PC-3 (cell line): ENCODE measurements around the gene DISP3. TPM values are rescaled to one million over a fixed set of nuclear protein-coding genes. Genes with fewer than 3 reads are reported as not detected.

ENCODE experiments used
- ATAC-seq: fragments of 200-7000 bp; cut with Tn5 transposase; 2 replicates; pipeline ENCODE4 v1.9.1; 2020; ENCODE audit warnings: mild to moderate bottlenecking, moderate library complexity
- BruUV-seq: library from RNA; stranded (reverse); fragments of 400-500 nt; replicated peaks from 2 replicates; lab custom pipeline; 2021; lab: Mats Ljungman, UMichigan
- CTCF ChIA-PET: fragments of 300-600 bp; sonication (Branson Sonifier 250); formaldehyde crosslinking; loops from one replicate; lab custom pipeline; 2022; ENCODE audit warnings: antibody characterized with exemption; lab: Charles Lee
- POLR2A ChIA-PET: fragments of 300-600 bp; sonication (Branson Sonifier 250); formaldehyde crosslinking; loops from one replicate; lab custom pipeline; 2022; ENCODE audit warnings: antibody characterized with exemption; ENCODE audit not compliant: unreplicated experiment; lab: Charles Lee
- DNase-seq: peaks from one replicate; pipeline ENCODE4 v3.0.0-alpha.2; 2015
- H2AFZ ChIP-seq: fragments of 300-600 bp; sonication (generic); 2 replicates; pipeline ENCODE4 v1.6.0; 2016; ENCODE audit warnings: antibody characterized with exemption, low read length
- H3F3A ChIP-seq: fragments of 300-600 bp; sonication (generic); one replicate; pipeline ENCODE4 v1.6.0; 2017; ENCODE audit warnings: antibody characterized with exemption, low read length, control low read depth, mild to moderate bottlenecking; ENCODE audit not compliant: unreplicated experiment
- H3K27ac ChIP-seq: fragments of 300-600 bp; sonication (generic); 2 replicates; pipeline ENCODE4 v1.5.1; 2016; ENCODE audit warnings: mild to moderate bottlenecking, low read length
- H3K27me3 ChIP-seq: fragments of 300-600 bp; sonication (generic); 2 replicates; pipeline ENCODE4 v1.6.1; 2016; ENCODE audit warnings: low read length, mixed read lengths
- H3K36me3 ChIP-seq: fragments of 300-600 bp; sonication (generic); 2 replicates; pipeline ENCODE4 v1.6.1; 2016; ENCODE audit warnings: low read depth, mixed run types, low read length, mixed read lengths
- H3K4me1 ChIP-seq: fragments of 300-600 bp; sonication (generic); 2 replicates; pipeline ENCODE4 v1.5.1; 2016; ENCODE audit warnings: low read length; ENCODE audit not compliant: insufficient read depth
- H3K4me2 ChIP-seq: fragments of 300-600 bp; sonication (generic); 2 replicates; pipeline ENCODE4 v1.6.0; 2016; ENCODE audit warnings: low read length
- H3K4me3 ChIP-seq: fragments of 300-600 bp; sonication (generic); 2 replicates; pipeline ENCODE4 v1.5.1; 2016; ENCODE audit warnings: mild to moderate bottlenecking, low read length, mixed read lengths
- H3K79me2 ChIP-seq: fragments of 300-600 bp; sonication (generic); 2 replicates; pipeline ENCODE4 v1.6.1; 2017; ENCODE audit warnings: low read length, mixed read lengths
- H3K9ac ChIP-seq: fragments of 300-600 bp; sonication (generic); 2 replicates; pipeline ENCODE4 v1.6.0; 2016; ENCODE audit warnings: mild to moderate bottlenecking, low read length
- H3K9me2 ChIP-seq: fragments of 300-600 bp; sonication (generic); replicated peaks from 2 replicates; pipeline ENCODE4 v1.6.1; 2016; ENCODE audit warnings: mixed run types, low read length, mixed read lengths
- H3K9me3 ChIP-seq: fragments of 300-600 bp; sonication (generic); 2 replicates; pipeline ENCODE4 v1.6.1; 2016; ENCODE audit warnings: low read length, mixed read lengths
- H4K20me1 ChIP-seq: fragments of 300-600 bp; sonication (generic); 2 replicates; pipeline ENCODE4 v1.6.1; 2016; ENCODE audit warnings: low read length, mixed read lengths
- EZH2 ChIP-seq: fragments of 300-600 bp; sonication (generic); IDR thresholded peaks from one replicate; pipeline ENCODE4 v1.6.1; 2017; ENCODE audit warnings: antibody characterized with exemption, mild to moderate bottlenecking, low read length; ENCODE audit not compliant: unreplicated experiment
- EZH2phosphoT487 ChIP-seq: fragments of 300-600 bp; sonication (generic); IDR thresholded peaks from 2 replicates; pipeline ENCODE4 v1.6.1; 2018; ENCODE audit warnings: mild to moderate bottlenecking, antibody characterized with exemption, low read length, borderline replicate concordance
- intact Hi-C: fragments of 100-400 bp; cut with micrococcal nuclease; formaldehyde crosslinking; loops from 2 replicates; pipeline ENCODE4 v1.9.0; 2023
- total RNA-seq: library from RNA; depleted of rRNA; stranded (reverse); fragments of >200 nt; gene quantifications from 2 replicates; pipeline ENCODE4 v1.2.3, GENCODE V29; 2014
- TF ChIP-seq, protein P1 (sequence below): fragments of 300-600 bp; sonication (generic); conservative IDR thresholded peaks from 2 replicates; pipeline ENCODE4 v1.5.1; 2017; ENCODE audit warnings: antibody characterized with exemption, low read depth, mild to moderate bottlenecking, low read length

The DISP3 gene
- total RNA-seq, 1 experiment from 2014 or later, result 0.40 TPM

DNA sequence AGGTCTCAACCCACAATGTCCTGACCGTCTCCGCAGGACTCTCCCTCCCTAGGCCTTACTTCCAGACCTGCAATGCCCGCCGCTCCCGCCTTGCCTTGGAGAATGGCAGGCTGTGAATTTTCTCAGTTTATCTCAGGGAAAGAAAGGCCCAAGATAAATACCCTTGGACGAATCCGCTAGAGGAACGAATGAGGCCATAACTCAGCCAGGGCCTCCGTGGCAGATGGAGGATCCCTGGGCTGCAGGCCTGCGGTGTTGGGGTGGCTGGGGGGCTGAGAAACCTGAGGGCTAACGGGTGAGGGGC, 29.9 kb upstream of the DISP3 start:
- H3K4me1 ChIP-seq, result no peaks in the 10 kb centered on the region
- no peaks in the 10 kb centered on the region for H3K36me3 ChIP-seq
- DNase-seq, result no peak
- no peak overlapping the region for H3K4me2 ChIP-seq
- intact Hi-C loops, result no loop called here
- no peak overlapping the region for H2AFZ ChIP-seq
- no peaks in the 10 kb centered on the region for H4K20me1 ChIP-seq
- H3K79me2 ChIP-seq, result no peaks in the 10 kb centered on the region
- H3K27me3 ChIP-seq, result peaks cover 63% of the 10 kb centered on the region
- H3K27ac ChIP-seq, result no peak overlapping the region
- no peaks in the 10 kb centered on the region for H3K9me2 ChIP-seq
- H3K9me3 ChIP-seq, result no peaks in the 10 kb centered on the region
- POLR2A ChIA-PET, result no interaction called here
- H3K9ac ChIP-seq, result no peak overlapping the region
- ATAC-seq, result no peak
- no peaks in the 10 kb centered on the region for H3F3A ChIP-seq
- BruUV-seq, result no TSS peak
- TF ChIP-seq, protein P1, sequence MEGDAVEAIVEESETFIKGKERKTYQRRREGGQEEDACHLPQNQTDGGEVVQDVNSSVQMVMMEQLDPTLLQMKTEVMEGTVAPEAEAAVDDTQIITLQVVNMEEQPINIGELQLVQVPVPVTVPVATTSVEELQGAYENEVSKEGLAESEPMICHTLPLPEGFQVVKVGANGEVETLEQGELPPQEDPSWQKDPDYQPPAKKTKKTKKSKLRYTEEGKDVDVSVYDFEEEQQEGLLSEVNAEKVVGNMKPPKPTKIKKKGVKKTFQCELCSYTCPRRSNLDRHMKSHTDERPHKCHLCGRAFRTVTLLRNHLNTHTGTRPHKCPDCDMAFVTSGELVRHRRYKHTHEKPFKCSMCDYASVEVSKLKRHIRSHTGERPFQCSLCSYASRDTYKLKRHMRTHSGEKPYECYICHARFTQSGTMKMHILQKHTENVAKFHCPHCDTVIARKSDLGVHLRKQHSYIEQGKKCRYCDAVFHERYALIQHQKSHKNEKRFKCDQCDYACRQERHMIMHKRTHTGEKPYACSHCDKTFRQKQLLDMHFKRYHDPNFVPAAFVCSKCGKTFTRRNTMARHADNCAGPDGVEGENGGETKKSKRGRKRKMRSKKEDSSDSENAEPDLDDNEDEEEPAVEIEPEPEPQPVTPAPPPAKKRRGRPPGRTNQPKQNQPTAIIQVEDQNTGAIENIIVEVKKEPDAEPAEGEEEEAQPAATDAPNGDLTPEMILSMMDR, result no peak
- TF ChIP-seq EZH2 (no peak), EZH2phosphoT487 (no peak)
- H3K4me3 ChIP-seq, result no peak overlapping the region
- CTCF ChIA-PET, result no interaction called here

DNA sequence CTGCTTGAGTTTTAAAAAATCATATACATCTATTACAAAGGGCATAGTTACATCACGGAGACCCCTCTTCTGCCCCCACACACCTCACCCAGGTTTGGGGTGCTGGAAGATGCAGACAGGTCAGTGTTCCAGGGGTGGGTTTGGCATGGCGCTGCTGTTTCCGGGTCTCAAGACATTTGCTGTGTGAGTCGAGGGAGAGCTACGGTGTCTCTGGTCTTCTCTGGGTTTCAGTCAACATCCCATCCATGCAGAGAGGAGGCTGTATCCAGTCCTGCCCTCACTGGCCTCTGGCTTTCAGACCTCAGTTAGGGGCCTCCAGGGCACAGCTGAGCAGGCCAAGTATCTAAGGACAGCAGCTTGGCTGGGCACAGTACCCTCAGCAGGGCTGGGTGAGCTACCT, 28.6 kb upstream of the DISP3 start:
- Histone ChIP-seq H3K27ac (no peak overlapping the region), H3K4me3 (no peak overlapping the region), H3K79me2 (no peaks in the 10 kb centered on the region), H3K9me2 (no peaks in the 10 kb centered on the region), H3K4me1 (no peaks in the 10 kb centered on the region), H4K20me1 (no peaks in the 10 kb centered on the region), H3K27me3 (peaks cover 62% of the 10 kb centered on the region), H3K9ac (no peak overlapping the region), H3K9me3 (no peaks in the 10 kb centered on the region), H3K36me3 (no peaks in the 10 kb centered on the region), H3F3A (no peaks in the 10 kb centered on the region), H2AFZ (no peak overlapping the region), H3K4me2 (no peak overlapping the region)
- DNase-seq (no peak), ATAC-seq (no peak)
- intact Hi-C loops, result no loop called here
- BruUV-seq, result no TSS peak
- TF ChIP-seq, protein P1, result no peak
- TF ChIP-seq EZH2 (no peak), EZH2phosphoT487 (no peak)
- POLR2A ChIA-PET, result no interaction called here
- CTCF ChIA-PET, result no interaction called here

DNA sequence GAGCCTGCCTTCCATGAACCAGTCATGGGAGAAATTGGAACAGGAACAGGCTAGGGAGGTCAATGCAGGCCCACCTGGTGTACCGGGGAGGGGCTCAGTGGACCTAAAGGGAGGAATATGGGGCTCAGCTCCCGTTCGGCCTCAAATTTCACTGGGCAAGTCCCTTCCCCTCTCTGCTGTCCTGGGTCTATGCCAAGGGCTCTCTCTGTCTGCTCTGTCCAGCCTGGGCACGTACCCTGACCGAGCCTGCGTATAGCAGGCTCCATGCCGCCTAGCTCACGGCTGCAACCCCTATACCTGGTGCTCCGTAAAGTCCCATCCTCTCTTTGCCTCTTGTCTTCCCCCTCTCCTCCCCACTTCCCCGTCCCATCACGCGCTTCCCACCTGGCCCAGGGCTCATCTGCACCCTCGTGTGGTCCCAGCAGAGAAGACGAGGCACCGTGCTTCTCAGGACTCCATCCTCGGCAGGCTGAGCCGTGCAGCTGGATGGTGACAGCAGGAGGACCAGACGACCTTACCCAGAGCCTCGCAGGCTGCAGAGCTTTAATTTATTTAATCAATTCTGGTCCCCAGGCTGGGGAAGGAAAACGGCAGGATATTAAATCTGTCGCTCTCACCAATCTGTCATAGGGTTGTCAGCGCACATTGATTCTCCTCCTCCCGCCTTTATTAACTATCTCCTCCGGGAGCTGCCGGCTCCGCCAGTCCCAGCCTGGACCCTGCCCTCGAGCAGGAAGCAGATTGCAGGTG, 25.0 kb upstream of the DISP3 start:
- Histone ChIP-seq H3K4me3 (no peak overlapping the region), H3K9ac (no peak overlapping the region), H4K20me1 (no peaks in the 10 kb centered on the region), H3F3A (no peaks in the 10 kb centered on the region), H3K36me3 (no peaks in the 10 kb centered on the region), H3K27ac (no peak overlapping the region), H2AFZ (no peak overlapping the region), H3K4me1 (no peaks in the 10 kb centered on the region), H3K9me3 (no peaks in the 10 kb centered on the region), H3K4me2 (no peak overlapping the region), H3K79me2 (no peaks in the 10 kb centered on the region), H3K27me3 (peaks cover 60% of the 10 kb centered on the region), H3K9me2 (no peaks in the 10 kb centered on the region)
- no peak for DNase-seq
- ChIA-PET CTCF (no interaction called here), POLR2A (no interaction called here)
- no peak for ATAC-seq
- BruUV-seq, result no TSS peak
- TF ChIP-seq, protein P1, result no peak
- TF ChIP-seq EZH2phosphoT487 (no peak), EZH2 (no peak)
- intact Hi-C loops, result no loop called here
